Caco-2 (cell line): ENCODE results near the gene SLC25A1. TPM values are rescaled to one million over a fixed set of nuclear protein-coding genes. Genes with fewer than 3 reads are reported as not detected.

Experiments
- BruUV-seq: library from RNA; stranded (reverse); fragments of 400-500 nt; replicated peaks from 2 replicates; lab custom pipeline; 2021; lab: Mats Ljungman, UMichigan
- CTCF ChIA-PET: fragments of 300-600 bp; sonication (Branson Sonifier 250); formaldehyde crosslinking; loops from one replicate; lab custom pipeline; 2022; ENCODE audit warnings: antibody characterized with exemption; lab: Charles Lee
- POLR2A ChIA-PET: fragments of 300-600 bp; sonication (Branson Sonifier 250); formaldehyde crosslinking; loops from one replicate; lab custom pipeline; 2022; ENCODE audit warnings: antibody characterized with exemption; lab: Charles Lee
- DNase-seq, 2 experiments: peaks; one replicate each; pipeline versions ENCODE4 v3.0.0 to v3.0.0-alpha.2; 2020 to 2022
- H3K27me3 ChIP-seq: replicated peaks from 2 replicates; pipeline ENCODE4 v1.6.0; 2011; ENCODE audit warnings: low read length; ENCODE audit not compliant: control insufficient read depth, insufficient read depth
- H3K36me3 ChIP-seq: 2 replicates; pipeline ENCODE4 v1.5.1; 2011; ENCODE audit warnings: low read length; ENCODE audit not compliant: control insufficient read depth, insufficient read depth
- H3K4me1 ChIP-seq: fragments of 250-450 bp; sonication (Bioruptor Pico); 2 replicates; pipeline ENCODE4 v1.5.1; 2020; ENCODE audit warnings: mild to moderate bottlenecking
- H3K4me3 ChIP-seq: 2 replicates; pipeline ENCODE4 v1.5.1; 2011; ENCODE audit warnings: low read depth, mild to moderate bottlenecking, control low read depth, low read length
- H3K9me3 ChIP-seq: fragments of 250-450 bp; sonication (Bioruptor Pico); 2 replicates; pipeline ENCODE4 v1.5.1; 2020; ENCODE audit warnings: mild to moderate bottlenecking, moderate library complexity
- H3K27ac Mint-ChIP-seq: one replicate; pipeline ENCODE4 v1.8.0; 2022; ENCODE audit warnings: mixed read lengths; ENCODE audit not compliant: unreplicated experiment
- H3K27me3 Mint-ChIP-seq: one replicate; pipeline ENCODE4 v1.8.0; 2022; ENCODE audit warnings: mixed read lengths; ENCODE audit not compliant: insufficient read depth, unreplicated experiment
- H3K36me3 Mint-ChIP-seq: one replicate; pipeline ENCODE4 v1.8.0; 2022; ENCODE audit warnings: mild to moderate bottlenecking, mixed read lengths; ENCODE audit not compliant: insufficient read depth, unreplicated experiment
- H3K4me1 Mint-ChIP-seq: one replicate; pipeline ENCODE4 v1.8.0; 2022; ENCODE audit warnings: low read depth, mixed read lengths; ENCODE audit not compliant: unreplicated experiment
- H3K4me3 Mint-ChIP-seq: one replicate; pipeline ENCODE4 v1.8.0; 2022; ENCODE audit warnings: mild to moderate bottlenecking, moderate library complexity, mixed read lengths; ENCODE audit not compliant: unreplicated experiment
- H3K9me3 Mint-ChIP-seq: one replicate; pipeline ENCODE4 v1.8.0; 2022; ENCODE audit warnings: mixed read lengths; ENCODE audit not compliant: unreplicated experiment
- CTCF ChIP-seq, 2 experiments: fragments of 200-600 bp in 1 of 2; IDR thresholded peaks; 1 replicate in 1 of 2; 2 replicates in 1 of 2; pipeline versions ENCODE4 v1.5.1 to v1.8.0; 2011 to 2022; ENCODE audit warnings: antibody characterized with exemption in 1 of 2, control low read depth in 1 of 2, inconsistent platforms in 1 of 2, low read depth in 1 of 2, low read length in 1 of 2, mild to moderate bottlenecking in 1 of 2, moderate library complexity in 1 of 2; ENCODE audit not compliant: insufficient read depth in 1 of 2, severe bottlenecking in 1 of 2, unreplicated experiment in 1 of 2
- intact Hi-C: fragments of 100-400 bp; cut with micrococcal nuclease; formaldehyde crosslinking; loops from one replicate; pipeline ENCODE4 v1.10.0; 2022; ENCODE audit not compliant: unreplicated experiment
- total RNA-seq: library from RNA; stranded (reverse); gene quantifications from 2 replicates; pipeline ENCODE4 v1.2.3, GENCODE V29; 2022

Gene SLC25A1
- total RNA-seq, 1 experiment from 2014 or later, result 155 TPM

- H3K36me3 Mint-ChIP-seq, result no peaks in the 10 kb centered on the region
- no peak overlapping the region for H3K4me3 Mint-ChIP-seq
- H3K4me1 ChIP-seq, result no peaks in the 10 kb centered on the region
- no TSS peak for BruUV-seq
- no peaks in the 10 kb centered on the region for H3K4me1 Mint-ChIP-seq
- no peak for TF ChIP-seq CTCF (IDR thresholded peaks at IDR 0.05; ENCODE audit: insufficient read depth in 1 of 2, low read depth in 1 of 2, low read length in 1 of 2, severe bottlenecking in 1 of 2, unreplicated experiment in 1 of 2)
- CTCF ChIA-PET, result interaction anchor here (0.6 kb wide), 1 partner anchor 71 kb away, joined by 3 read pairs; the partner anchor contains the start of gene CLTCL1
- no peak overlapping the region for H3K4me3 ChIP-seq
- H3K9me3 ChIP-seq, result no peaks in the 10 kb centered on the region
- DNase-seq, result no peak
- POLR2A ChIA-PET, result no interaction called here
- intact Hi-C loops, result no loop called here
- H3K27me3 ChIP-seq, result no peaks in the 10 kb centered on the region
- no peaks in the 10 kb centered on the region for H3K9me3 Mint-ChIP-seq
- H3K27ac Mint-ChIP-seq, result no peak overlapping the region
- H3K27me3 Mint-ChIP-seq, result no peaks in the 10 kb centered on the region
- no peaks in the 10 kb centered on the region for H3K36me3 ChIP-seq
Observed at GRCh38 chr22:19220867-19221266, 42.3 kb upstream of the SLC25A1 start.

- Mint-ChIP-seq H3K4me1 (no peaks in the 10 kb centered on the region), H3K27me3 (no peaks in the 10 kb centered on the region), H3K27ac (no peak overlapping the region), H3K9me3 (no peaks in the 10 kb centered on the region), H3K36me3 (no peaks in the 10 kb centered on the region), H3K4me3 (no peak overlapping the region)
- BruUV-seq, result no TSS peak
- DNase-seq, result no peak
- ChIA-PET CTCF (no interaction called here), POLR2A (no interaction called here)
- no peaks in the 10 kb centered on the region for H3K9me3 ChIP-seq
- no peak for TF ChIP-seq CTCF (IDR thresholded peaks at IDR 0.05; ENCODE audit: insufficient read depth in 1 of 2, low read depth in 1 of 2, low read length in 1 of 2, severe bottlenecking in 1 of 2, unreplicated experiment in 1 of 2)
- intact Hi-C loops, result no loop called here
- no peaks in the 10 kb centered on the region for H3K27me3 ChIP-seq
- no peaks in the 10 kb centered on the region for H3K4me1 ChIP-seq
- no peaks in the 10 kb centered on the region for H3K36me3 ChIP-seq
- H3K4me3 ChIP-seq, result no peak overlapping the region
Observed at GRCh38 chr22:19218541-19219233, 40.2 kb upstream of the SLC25A1 start.

- no peaks in the 10 kb centered on the region for H3K36me3 ChIP-seq
- ChIA-PET CTCF (no interaction called here), POLR2A (no interaction called here)
- no peak overlapping the region for H3K4me3 ChIP-seq
- no peaks in the 10 kb centered on the region for H3K9me3 Mint-ChIP-seq
- intact Hi-C loops, result no loop called here
- no peaks in the 10 kb centered on the region for H3K9me3 ChIP-seq
- no peak overlapping the region for H3K4me3 Mint-ChIP-seq
- no peaks in the 10 kb centered on the region for H3K4me1 ChIP-seq
- no peaks in the 10 kb centered on the region for H3K36me3 Mint-ChIP-seq
- no peaks in the 10 kb centered on the region for H3K27me3 ChIP-seq
- no peak for DNase-seq
- H3K27ac Mint-ChIP-seq, result no peak overlapping the region
- no peaks in the 10 kb centered on the region for H3K4me1 Mint-ChIP-seq
- no peaks in the 10 kb centered on the region for H3K27me3 Mint-ChIP-seq
- no TSS peak for BruUV-seq
- no peak for TF ChIP-seq CTCF (IDR thresholded peaks at IDR 0.05; ENCODE audit: insufficient read depth in 1 of 2, low read depth in 1 of 2, low read length in 1 of 2, severe bottlenecking in 1 of 2, unreplicated experiment in 1 of 2)
Observed at GRCh38 chr22:19216579-19216978, 38.0 kb upstream of the SLC25A1 start.
